IMR-90 (cell line): Measurements from ENCODE around the gene LPAR1. TPM values are rescaled to one million over a fixed set of nuclear protein-coding genes. Genes with fewer than 3 reads are reported as not detected.

Experiments
- ATAC-seq: fragments of 200-7000 bp; cut with Tn5 transposase; 2 replicates; pipeline ENCODE4 v1.9.1; 2020; ENCODE audit warnings: low read depth, mild to moderate bottlenecking, moderate library complexity
- BruUV-seq: library from RNA; stranded (reverse); fragments of 400-500 nt; replicated peaks from 2 replicates; lab custom pipeline; 2021; lab: Mats Ljungman, UMichigan
- CTCF ChIA-PET: fragments of 300-600 bp; formaldehyde crosslinking; extraction: SDS; loops from one replicate; lab custom pipeline; 2021; ENCODE audit warnings: antibody characterized with exemption; lab: Yijun Ruan, JAX
- POLR2A ChIA-PET: fragments of 300-600 bp; sonication (Branson Sonifier 250); formaldehyde crosslinking; loops from one replicate; lab custom pipeline; 2022; ENCODE audit warnings: antibody characterized with exemption; ENCODE audit not compliant: unreplicated experiment; lab: Charles Lee
- DNase-seq: peaks from one replicate; pipeline ENCODE4 v3.0.0; 2013
- H2AFZ ChIP-seq: replicated peaks from 2 replicates; pipeline ENCODE3; 2013; ENCODE audit warnings: low read length, mild to moderate bottlenecking; ENCODE audit not compliant: poor library complexity
- H2AK5ac ChIP-seq: 2 replicates; pipeline ENCODE4 v1.6.1; 2013; ENCODE audit warnings: low read depth, low read length, inconsistent platforms
- H2AK9ac ChIP-seq: replicated peaks from 2 replicates; pipeline ENCODE3; 2013; ENCODE audit warnings: mild to moderate bottlenecking, low read depth, low read length, moderate library complexity; ENCODE audit not compliant: poor library complexity
- H2BK120ac ChIP-seq: 2 replicates; pipeline ENCODE4 v1.6.1; 2013; ENCODE audit warnings: low read depth, low read length, inconsistent platforms
- H2BK15ac ChIP-seq: 3 replicates; pipeline ENCODE4 v1.6.1; 2013; ENCODE audit warnings: low read depth, low read length, inconsistent platforms
- H2BK20ac ChIP-seq: 2 replicates; pipeline ENCODE4 v1.6.1; 2013; ENCODE audit warnings: low read depth, mild to moderate bottlenecking, inconsistent platforms, low read length, moderate library complexity
- H2BK5ac ChIP-seq: 2 replicates; pipeline ENCODE4 v1.6.1; 2013; ENCODE audit warnings: mild to moderate bottlenecking, low read depth, low read length, inconsistent platforms; ENCODE audit not compliant: poor library complexity, severe bottlenecking
- H3K14ac ChIP-seq: replicated peaks from 2 replicates; pipeline ENCODE4 v1.6.1; 2013; ENCODE audit warnings: low read depth, low read length, inconsistent platforms
- H3K18ac ChIP-seq: 2 replicates; pipeline ENCODE4 v1.6.1; 2013; ENCODE audit warnings: low read depth, low read length, control low read depth
- H3K23ac ChIP-seq: 2 replicates; pipeline ENCODE4 v1.6.1; 2013; ENCODE audit warnings: low read depth, low read length, inconsistent platforms
- H3K27ac ChIP-seq: 2 replicates; pipeline ENCODE4 v1.5.1; 2013; ENCODE audit warnings: mild to moderate bottlenecking, control low read depth, low read length; ENCODE audit not compliant: insufficient read depth
- H3K27me3 ChIP-seq: 2 replicates; pipeline ENCODE4 v1.6.1; 2013; ENCODE audit warnings: low read length; ENCODE audit not compliant: control insufficient read depth, insufficient read depth
- H3K36me3 ChIP-seq: 2 replicates; pipeline ENCODE4 v1.6.1; 2013; ENCODE audit warnings: low read length, mixed read lengths; ENCODE audit not compliant: control insufficient read depth, insufficient read depth
- H3K4ac ChIP-seq: 2 replicates; pipeline ENCODE4 v1.6.1; 2013; ENCODE audit warnings: low read depth, low read length, inconsistent platforms
- H3K4me1 ChIP-seq: 2 replicates; pipeline ENCODE4 v1.6.1; 2013; ENCODE audit warnings: low read length, mixed read lengths; ENCODE audit not compliant: control insufficient read depth, insufficient read depth
- H3K4me2 ChIP-seq: 2 replicates; pipeline ENCODE4 v1.6.1; 2013; ENCODE audit warnings: low read depth, mild to moderate bottlenecking, control low read depth, low read length, moderate library complexity
- H3K4me3 ChIP-seq: 2 replicates; pipeline ENCODE4 v1.5.1; 2013; ENCODE audit warnings: low read depth, mild to moderate bottlenecking, control low read depth, low read length, moderate library complexity; ENCODE audit not compliant: insufficient read depth
- H3K56ac ChIP-seq: 2 replicates; pipeline ENCODE4 v1.6.1; 2013; ENCODE audit warnings: low read length, inconsistent platforms; ENCODE audit not compliant: insufficient read depth; ENCODE audit errors: extremely low read depth
- H3K79me1 ChIP-seq, 2 experiments: 2 replicates each; pipeline ENCODE4 v1.6.1; 2013; ENCODE audit warnings: low read length in 2 of 2, inconsistent platforms in 1 of 2, low read depth in 1 of 2
- H3K9ac ChIP-seq: 2 replicates; pipeline ENCODE4 v1.6.1; 2013; ENCODE audit warnings: low read depth, low read length, control low read depth
- H3K9me1 ChIP-seq: 2 replicates; pipeline ENCODE4 v1.6.1; 2013; ENCODE audit warnings: low read length, inconsistent platforms; ENCODE audit not compliant: insufficient read depth
- H3K9me3 ChIP-seq: 2 replicates; pipeline ENCODE4 v1.6.1; 2013; ENCODE audit warnings: low read length; ENCODE audit not compliant: control insufficient read depth, insufficient read depth
- H4K20me1 ChIP-seq: 2 replicates; pipeline ENCODE4 v1.6.1; 2013; ENCODE audit warnings: low read length, inconsistent platforms; ENCODE audit not compliant: insufficient read depth
- H4K5ac ChIP-seq: 2 replicates; pipeline ENCODE4 v1.6.1; 2013; ENCODE audit warnings: mild to moderate bottlenecking, low read depth, low read length, control low read depth
- H4K8ac ChIP-seq, 2 experiments: 2 replicates each; pipeline ENCODE4 v1.6.1; 2013; ENCODE audit warnings: low read depth in 2 of 2, low read length in 2 of 2, control low read depth in 1 of 2, inconsistent platforms in 1 of 2
- H4K91ac ChIP-seq: 2 replicates; pipeline ENCODE4 v1.6.1; 2013; ENCODE audit warnings: low read depth, low read length, inconsistent platforms; ENCODE audit not compliant: insufficient read depth
- BHLHE40 ChIP-seq: fragments of 150-350 bp; IDR thresholded peaks from 2 replicates; pipeline ENCODE4 v1.6.1; 2016; ENCODE audit warnings: mild to moderate bottlenecking, low read depth, low read length
- CEBPB ChIP-seq: IDR thresholded peaks from 2 replicates; pipeline ENCODE4 v1.6.1; 2012; ENCODE audit warnings: low read depth, low read length, improper control_type of control experiment
- CHD1 ChIP-seq: IDR thresholded peaks from 2 replicates; pipeline ENCODE4 v1.6.1; 2012; ENCODE audit warnings: low read depth, low read length, improper control_type of control experiment
- CTCF ChIP-seq: conservative IDR thresholded peaks from 2 replicates; pipeline ENCODE4 v1.5.1; 2012; ENCODE audit warnings: mild to moderate bottlenecking, low read depth, low read length, improper control_type of control experiment
- MAFK ChIP-seq: IDR thresholded peaks from 2 replicates; pipeline ENCODE4 v1.6.1; 2012; ENCODE audit warnings: low read depth, low read length, improper control_type of control experiment
- NFE2L2 ChIP-seq: fragments of 150-350 bp; IDR thresholded peaks from 2 replicates; pipeline ENCODE4 v1.6.1; 2016; ENCODE audit warnings: low read depth, mild to moderate bottlenecking, low read length
- POLR2A ChIP-seq: IDR thresholded peaks from 2 replicates; pipeline ENCODE4 v1.6.1; 2012; ENCODE audit warnings: mild to moderate bottlenecking, low read depth, low read length
- RAD21 ChIP-seq: IDR thresholded peaks from 2 replicates; pipeline ENCODE4 v1.6.1; 2012; ENCODE audit warnings: low read length, improper control_type of control experiment
- RCOR1 ChIP-seq: IDR thresholded peaks from 2 replicates; pipeline ENCODE4 v1.6.1; 2012; ENCODE audit warnings: mild to moderate bottlenecking, low read length, improper control_type of control experiment; ENCODE audit not compliant: insufficient replicate concordance
- RFX5 ChIP-seq: IDR thresholded peaks from 2 replicates; pipeline ENCODE4 v1.8.0; 2012; ENCODE audit warnings: low read depth, mild to moderate bottlenecking, low read length, moderate library complexity
- whole genome bisulfite sequencing, 2 experiments: methylation state at CpG; one replicate each; pipeline versions ENCODE4 v1.1.5 to v1.1.7; 2013; ENCODE audit warnings: missing lambda C conversion rate in 2 of 2; ENCODE audit not compliant: insufficient read length in 1 of 2; ENCODE audit errors: extremely low coverage in 2 of 2; 5-methylcytosine and 5-hydroxymethylcytosine counted together
- dilution Hi-C: fragments of 300-500 bp; cut with HindIII; formaldehyde crosslinking; loops from one replicate; pipeline ENCODE4 v1.14.3; 2018; ENCODE audit warnings: low sequenced_read_pairs; ENCODE audit not compliant: unreplicated experiment
- in situ Hi-C: fragments of 300-500 bp; cut with MboI; formaldehyde crosslinking; loops from 3 replicates; pipeline ENCODE4 v1.14.3; 2019; ENCODE audit warnings: low sequenced_read_pairs, inconsistent platforms, mixed read lengths
- intact Hi-C: fragments of 100-400 bp; cut with micrococcal nuclease; formaldehyde crosslinking; loops from 2 replicates; pipeline ENCODE4 v1.10.0; 2022
- polyA plus RNA-seq, 3 experiments: library from polyadenylated mRNA; depleted of rRNA; stranded (reverse); fragments of >200 nt; gene quantifications; 2 replicates each; pipeline ENCODE4 v1.2.3, GENCODE V29; 2012; ENCODE audit warnings: low replicate concordance in 1 of 3
- total RNA-seq: library from RNA; depleted of rRNA; stranded (reverse); fragments of >200 nt; gene quantifications from 2 replicates; pipeline ENCODE4 v1.2.3, GENCODE V29; 2012
- TF ChIP-seq, protein P1 (sequence below): fragments of 150-350 bp; IDR thresholded peaks from 2 replicates; pipeline ENCODE4 v1.6.1; 2017; ENCODE audit warnings: mild to moderate bottlenecking, antibody characterized with exemption, low read length, low read depth

LPAR1 gene
- total and polyA plus RNA-seq, 2 of the 4 experiments (the other 2 are of a cell fraction) = 171 to 315 TPM

- TF ChIP-seq CTCF (no peak), CEBPB (no peak)
Measured at GRCh38 chr9:110979636-110980035, 58.6 kb downstream of the LPAR1 start (continued).

- intact Hi-C loops = loop anchor here (5.0 kb wide), 1 partner anchor 319 kb away; no protein-coding TSS in a partner anchor
- H2BK120ac ChIP-seq = no peak overlapping the region
- H2AK5ac ChIP-seq = no peak overlapping the region
- H4K91ac ChIP-seq = no peak overlapping the region
- no TSS peak for BruUV-seq
- H2BK5ac ChIP-seq = no peak overlapping the region
- ChIA-PET POLR2A (no interaction called here), CTCF (no interaction called here)
- H3K4ac ChIP-seq = no peak overlapping the region
- H3K79me1 ChIP-seq = peaks cover 17 to 59% of the 10 kb centered on the region in 2 experiments
- H3K18ac ChIP-seq = no peak overlapping the region
- H3K14ac ChIP-seq = 0 out of 2 replicates have a peak overlapping the region, but pooled peaks have one; percentile 22
- H3K27ac ChIP-seq = no peak overlapping the region
- no CpG with 5 or more reads among the region's 3 CpGs for WGBS, 2 experiments
- in situ Hi-C loops = no loop called here
- dilution Hi-C loops = no loop called here
- no peak overlapping the region for H2AFZ ChIP-seq
- TF ChIP-seq BHLHE40 = no peak
- no peak for TF ChIP-seq NFE2L2
- TF ChIP-seq MAFK = no peak
- TF ChIP-seq RCOR1 = no peak
- no peak for TF ChIP-seq CTCF
- TF ChIP-seq POLR2A = no peak
- no peak for TF ChIP-seq RAD21
- no peak for TF ChIP-seq RFX5
- no peak for TF ChIP-seq CHD1
- TF ChIP-seq CEBPB = no peak
- TF ChIP-seq, protein P1, sequence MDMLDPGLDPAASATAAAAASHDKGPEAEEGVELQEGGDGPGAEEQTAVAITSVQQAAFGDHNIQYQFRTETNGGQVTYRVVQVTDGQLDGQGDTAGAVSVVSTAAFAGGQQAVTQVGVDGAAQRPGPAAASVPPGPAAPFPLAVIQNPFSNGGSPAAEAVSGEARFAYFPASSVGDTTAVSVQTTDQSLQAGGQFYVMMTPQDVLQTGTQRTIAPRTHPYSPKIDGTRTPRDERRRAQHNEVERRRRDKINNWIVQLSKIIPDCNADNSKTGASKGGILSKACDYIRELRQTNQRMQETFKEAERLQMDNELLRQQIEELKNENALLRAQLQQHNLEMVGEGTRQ = no peak
- no peak overlapping the region for H3K9ac ChIP-seq
- H2BK15ac ChIP-seq = no peak overlapping the region
- no peak overlapping the region for H3K56ac ChIP-seq
- peaks cover 91% of the 10 kb centered on the region for H4K20me1 ChIP-seq
- no peak overlapping the region for H3K4me3 ChIP-seq
- H3K4me2 ChIP-seq = peak overlapping the region; percentile 16; the same call in 1 of the 2 replicates
- 0 out of 4 replicates have a peak overlapping the region, but pooled peaks of 1 of the 2 experiments have one; percentile 15 for H4K8ac ChIP-seq
- no peak overlapping the region for H4K5ac ChIP-seq
- H3K23ac ChIP-seq = no peak overlapping the region
- peaks cover 2% of the 10 kb centered on the region for H3K36me3 ChIP-seq
- H2AK9ac ChIP-seq = no peak overlapping the region
- H3K27me3 ChIP-seq = no peaks in the 10 kb centered on the region
- DNase-seq = no peak
- H2BK20ac ChIP-seq = no peak overlapping the region
- H3K4me1 ChIP-seq = peaks cover 15% of the 10 kb centered on the region
- no peaks in the 10 kb centered on the region for H3K9me3 ChIP-seq
- H3K9me1 ChIP-seq = peaks cover 12% of the 10 kb centered on the region
- ATAC-seq = no peak
Measured at GRCh38 chr9:110978516-110978915, 59.8 kb downstream of the LPAR1 start.
